Retina (tissue), 1 donor: ENCODE measurements around the gene DCDC2.

Experiments used
- DNase-seq: peaks from one replicate; pipeline ENCODE4 v3.0.0-alpha.2; 2016

Gene DCDC2

GRCh38 chr6:24140591-24140990 is 217.3 kb downstream of the DCDC2 start:
- DNase-seq: no peak

DNA sequence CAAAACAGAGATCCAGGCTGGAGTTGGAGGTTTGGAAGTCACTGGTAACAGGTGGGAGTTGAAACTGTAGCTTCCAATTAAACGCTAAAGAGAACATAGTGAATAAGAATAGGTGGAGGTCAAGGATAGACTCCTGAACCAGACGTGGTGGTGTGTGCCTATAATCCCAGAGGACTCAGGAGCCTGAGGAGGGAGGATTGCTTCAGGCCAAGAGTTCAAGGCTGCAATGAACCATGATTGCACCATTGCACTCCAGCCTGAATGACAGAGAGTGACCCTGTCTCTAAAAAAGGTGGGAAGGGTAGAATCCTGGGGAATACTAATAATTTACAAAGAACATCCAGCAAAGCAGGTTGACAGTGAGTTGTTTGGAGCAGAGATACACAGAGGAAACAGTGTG is 218.2 kb downstream of the DCDC2 start:
- no peak for DNase-seq

- DNase-seq: no peak
Observed at GRCh38 chr6:24139080-24139479, 218.8 kb downstream of the DCDC2 start.

GRCh38 chr6:24131751-24132150 is 226.1 kb downstream of the DCDC2 start:
- no peak for DNase-seq

- DNase-seq: no peak
Observed at GRCh38 chr6:24127316-24127715, 230.5 kb downstream of the DCDC2 start.

DNA sequence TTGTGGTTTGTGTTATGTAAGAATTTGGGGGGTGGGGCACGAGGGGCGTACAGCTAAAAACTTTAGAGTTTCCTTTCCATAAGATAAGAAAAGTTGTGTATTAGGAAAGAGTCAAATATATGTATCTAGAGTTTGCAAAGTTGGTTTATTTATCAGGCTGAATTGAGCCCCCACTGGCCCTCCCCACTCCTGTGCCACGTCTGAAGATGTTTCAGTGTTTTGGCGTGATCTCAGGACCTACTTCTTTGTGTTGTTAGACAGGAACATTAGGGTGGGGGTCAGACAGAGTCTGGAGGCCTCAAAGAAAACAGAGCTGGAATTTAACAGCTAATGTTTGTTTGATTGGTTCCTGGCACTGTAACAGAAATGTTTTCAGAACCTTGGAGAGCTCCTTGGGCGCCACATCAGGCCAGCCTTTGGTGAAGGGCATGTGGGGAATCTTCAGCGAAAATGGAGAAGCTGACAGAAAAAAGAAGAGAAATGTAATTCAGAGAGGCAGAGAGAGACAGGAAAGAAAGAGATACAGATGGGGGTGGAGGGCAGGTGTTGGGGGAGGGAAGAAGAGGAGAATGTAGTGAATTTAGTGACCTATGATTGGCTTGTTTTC is 231.2 kb downstream of the DCDC2 start:
- DNase-seq: peak; percentile 72

GRCh38 chr6:24125980-24126379 is 231.9 kb downstream of the DCDC2 start, which contains the start of gene NRSN1:
NRSN1 (plus strand) TSS chr6:24126215; CDS start chr6:24134328, 8,113 bp downstream.
- DNase-seq: peak; percentile 80

DNA sequence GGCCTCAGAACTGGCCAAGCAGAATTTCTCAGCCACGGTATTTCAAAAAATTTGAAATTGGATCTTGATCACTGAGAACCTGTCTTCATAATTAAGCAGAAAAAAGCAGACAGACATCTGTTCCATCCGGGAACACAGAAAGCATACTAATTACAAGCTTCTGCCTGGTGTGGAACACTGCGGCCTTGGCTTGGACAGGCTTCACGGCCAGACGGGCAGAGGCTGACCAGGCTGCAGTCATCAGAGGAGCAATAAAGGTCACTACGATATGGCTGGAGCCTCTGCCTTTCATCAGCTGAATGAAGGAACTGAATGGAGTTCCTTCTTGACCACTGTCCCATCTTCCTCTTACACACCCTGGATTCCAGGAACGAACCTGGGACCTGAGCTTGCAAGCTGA is 235.7 kb downstream of the DCDC2 start:
- DNase-seq: peak; percentile 35
